Esophagus (tissue), 2 donors: ENCODE results near the gene MCTP2. TPM values are rescaled to one million over a fixed set of nuclear protein-coding genes. Genes with fewer than 3 reads are reported as not detected.

Experiments
- H3K27ac ChIP-seq, 2 donors: one replicate each; pipeline ENCODE4 v1.5.1; 2013; ENCODE audit warnings: low read depth in 2 of 2, mild to moderate bottlenecking in 2 of 2, inconsistent platforms in 1 of 2, low read length in 1 of 2, moderate library complexity in 1 of 2
- H3K27me3 ChIP-seq, 2 donors: one replicate each; pipeline ENCODE4 v1.6.1; 2013; ENCODE audit warnings: low read length in 2 of 2, control low read depth in 1 of 2, mild to moderate bottlenecking in 1 of 2; ENCODE audit not compliant: insufficient read depth in 2 of 2, control insufficient read depth in 1 of 2
- H3K36me3 ChIP-seq, 2 donors: one replicate each; pipeline ENCODE4 v1.6.1; 2013; ENCODE audit warnings: low read length in 1 of 2; ENCODE audit not compliant: control insufficient read depth in 2 of 2, insufficient read depth in 2 of 2
- H3K4me1 ChIP-seq, 2 donors: one replicate each; pipeline ENCODE4 v1.6.1; 2013; ENCODE audit warnings: low read length in 1 of 2; ENCODE audit not compliant: control insufficient read depth in 2 of 2, insufficient read depth in 2 of 2
- H3K4me3 ChIP-seq, 2 donors: one replicate each; pipeline ENCODE4 v1.5.1; 2013; ENCODE audit warnings: low read length in 2 of 2, mild to moderate bottlenecking in 2 of 2, low read depth in 1 of 2, moderate library complexity in 1 of 2
- H3K9me3 ChIP-seq, 2 donors: one replicate each; pipeline ENCODE4 v1.6.1; 2013; ENCODE audit warnings: mild to moderate bottlenecking in 2 of 2, low read depth in 1 of 2, low read length in 1 of 2, moderate library complexity in 1 of 2; ENCODE audit not compliant: control insufficient read depth in 2 of 2, insufficient read depth in 1 of 2
- whole genome bisulfite sequencing, 2 donors: extraction: QIAGEN DNeasy Blood & Tissue Kit; methylation state at CpG; one replicate each; pipeline ENCODE4 v1.1.7; 2013; 5-methylcytosine and 5-hydroxymethylcytosine counted together
- polyA plus RNA-seq, 2 donors: library from polyadenylated mRNA; stranded (reverse); fragments of 200-250 nt; gene quantifications; one replicate each; pipeline ENCODE4 v1.2.3, GENCODE V29; 2013
- donor health status: healthy with polysubstance abuse.
- donor health status: Bipolar disorder and iron deficiency.

The MCTP2 gene
- polyA plus RNA-seq, 2 donors: 2.4 to 2.5 TPM

GRCh38 chr15:94370936-94371285, 139.6 kb downstream of the MCTP2 start:
- Histone ChIP-seq H3K9me3 (no peaks in the 10 kb centered on the region), H3K4me1 (no peaks in the 10 kb centered on the region), H3K27me3 (no peaks in the 10 kb centered on the region), H3K27ac (no peak overlapping the region), H3K4me3 (no peak overlapping the region), H3K36me3 (no peaks in the 10 kb centered on the region)
- 79 to 87% methylated on average over 2 of the region's 2 CpGs for WGBS, 2 donors

GRCh38 chr15:94372821-94373220, 141.5 kb downstream of the MCTP2 start:
- no peaks in the 10 kb centered on the region for H3K36me3 ChIP-seq
- no peak overlapping the region for H3K4me3 ChIP-seq
- no peaks in the 10 kb centered on the region for H3K9me3 ChIP-seq
- H3K27ac ChIP-seq: no peak overlapping the region
- H3K27me3 ChIP-seq: no peaks in the 10 kb centered on the region
- no peaks in the 10 kb centered on the region for H3K4me1 ChIP-seq
- WGBS, 2 donors: 91 to 92% methylated on average over 6 of the region's 6 CpGs

- Histone ChIP-seq H3K27me3 (no peaks in the 10 kb centered on the region), H3K4me1 (no peaks in the 10 kb centered on the region), H3K9me3 (no peaks in the 10 kb centered on the region), H3K27ac (no peak overlapping the region), H3K4me3 (no peak overlapping the region), H3K36me3 (no peaks in the 10 kb centered on the region)
- 93 to 100% methylated on average over 1 of the region's 1 CpG for WGBS, 2 donors
Observed at GRCh38 chr15:94375997-94376396, 144.6 kb downstream of the MCTP2 start.

- 92 to 95% methylated on average over 3 of the region's 3 CpGs for WGBS, 2 donors
- Histone ChIP-seq H3K4me3 (no peak overlapping the region), H3K27ac (no peak overlapping the region), H3K36me3 (peaks cover 0 to 4% of the 10 kb centered on the region in 2 donors), H3K27me3 (no peaks in the 10 kb centered on the region), H3K4me1 (no peaks in the 10 kb centered on the region), H3K9me3 (no peaks in the 10 kb centered on the region)
Observed at GRCh38 chr15:94379986-94380385, 148.6 kb downstream of the MCTP2 start.

- H3K9me3 ChIP-seq: no peaks in the 10 kb centered on the region
- no peak overlapping the region for H3K27ac ChIP-seq
- H3K4me3 ChIP-seq: no peak overlapping the region
- H3K27me3 ChIP-seq: no peaks in the 10 kb centered on the region
- peaks cover 0 to 4% of the 10 kb centered on the region in 2 donors for H3K36me3 ChIP-seq
- WGBS, 2 donors: 85 to 89% methylated on average over 1 of the region's 1 CpG
- no peaks in the 10 kb centered on the region for H3K4me1 ChIP-seq
Observed at GRCh38 chr15:94380798-94381197, 149.4 kb downstream of the MCTP2 start.

- Histone ChIP-seq H3K36me3 (peaks cover 0 to 4% of the 10 kb centered on the region in 2 donors), H3K4me1 (no peaks in the 10 kb centered on the region), H3K27me3 (no peaks in the 10 kb centered on the region), H3K9me3 (no peaks in the 10 kb centered on the region), H3K27ac (no peak overlapping the region), H3K4me3 (no peak overlapping the region)
- 88 to 93% methylated on average over 8 of the region's 8 CpGs for WGBS, 2 donors
Observed at GRCh38 chr15:94381384-94381783, 150.0 kb downstream of the MCTP2 start.

- Histone ChIP-seq H3K4me3 (no peak overlapping the region), H3K27ac (no peak overlapping the region), H3K4me1 (no peaks in the 10 kb centered on the region), H3K27me3 (no peaks in the 10 kb centered on the region), H3K9me3 (no peaks in the 10 kb centered on the region), H3K36me3 (peaks cover 0 to 4% of the 10 kb centered on the region in 2 donors)
- WGBS, 2 donors: 83 to 90% methylated on average over 3 of the region's 3 CpGs
Observed at GRCh38 chr15:94383041-94383440, 151.7 kb downstream of the MCTP2 start.

- no peak overlapping the region for H3K27ac ChIP-seq
- H3K4me3 ChIP-seq: no peak overlapping the region
- H3K9me3 ChIP-seq: no peaks in the 10 kb centered on the region
- H3K36me3 ChIP-seq: peaks cover 0 to 4% of the 10 kb centered on the region in 2 donors
- no peaks in the 10 kb centered on the region for H3K4me1 ChIP-seq
- H3K27me3 ChIP-seq: no peaks in the 10 kb centered on the region
- 95 to 97% methylated on average over 9 of the region's 9 CpGs for WGBS, 2 donors
Observed at GRCh38 chr15:94383706-94384105, 152.3 kb downstream of the MCTP2 start.

- 61 to 63% methylated on average over 4 of the region's 4 CpGs for WGBS, 2 donors
- no peaks in the 10 kb centered on the region for H3K9me3 ChIP-seq
- H3K36me3 ChIP-seq: peaks cover 0 to 4% of the 10 kb centered on the region in 2 donors
Observed at GRCh38 chr15:94385441-94385840, 154.1 kb downstream of the MCTP2 start.

GRCh38 chr15:94386351-94386750, 155.0 kb downstream of the MCTP2 start:
- H3K36me3 ChIP-seq: peaks cover 0 to 3% of the 10 kb centered on the region in 2 donors
- no peak overlapping the region for H3K4me3 ChIP-seq
- no peaks in the 10 kb centered on the region for H3K9me3 ChIP-seq
- H3K27me3 ChIP-seq: no peaks in the 10 kb centered on the region
- H3K27ac ChIP-seq: no peak overlapping the region
- H3K4me1 ChIP-seq: no peaks in the 10 kb centered on the region
- 88 to 91% methylated on average over 7 of the region's 7 CpGs for WGBS, 2 donors

More at GRCh38 chr15:94385441-94385840, 154.1 kb downstream of the MCTP2 start:
- Histone ChIP-seq H3K27ac (no peak overlapping the region), H3K4me1 (no peaks in the 10 kb centered on the region), H3K27me3 (no peaks in the 10 kb centered on the region), H3K4me3 (no peak overlapping the region)
